Measurements from ENCODE around the gene GALNT18.
A peak's percentile ranks its signal among the peaks of the same experiment; 100 is the strongest.

Gene GALNT18

DNA sequence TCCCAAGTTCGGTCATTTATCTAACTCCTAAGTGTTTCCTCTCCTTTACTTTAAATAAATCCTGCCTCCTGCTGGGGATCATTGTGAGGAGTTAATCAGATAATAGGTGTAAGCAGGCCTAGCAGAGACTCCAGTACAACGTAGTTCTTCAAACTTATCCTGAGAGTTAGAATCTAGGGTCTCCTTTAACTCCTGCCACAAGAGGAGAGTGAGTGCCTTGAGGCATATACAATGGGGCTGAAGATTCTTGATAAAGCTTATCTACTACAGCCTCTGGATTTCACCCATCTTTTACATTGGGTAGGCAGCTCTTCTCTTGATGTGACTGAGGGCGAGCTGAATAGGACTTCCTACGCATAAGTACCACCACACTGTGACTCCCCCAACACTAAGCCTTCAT lies 3.1 kb upstream of the GALNT18 start:
- TF ChIP-seq CTCF (conservative IDR thresholded peaks at IDR 0.05) (no peak), ZFX (IDR thresholded peaks at IDR 0.05) (no peak)
- no peak overlapping the region for H3K27ac ChIP-seq

DNA sequence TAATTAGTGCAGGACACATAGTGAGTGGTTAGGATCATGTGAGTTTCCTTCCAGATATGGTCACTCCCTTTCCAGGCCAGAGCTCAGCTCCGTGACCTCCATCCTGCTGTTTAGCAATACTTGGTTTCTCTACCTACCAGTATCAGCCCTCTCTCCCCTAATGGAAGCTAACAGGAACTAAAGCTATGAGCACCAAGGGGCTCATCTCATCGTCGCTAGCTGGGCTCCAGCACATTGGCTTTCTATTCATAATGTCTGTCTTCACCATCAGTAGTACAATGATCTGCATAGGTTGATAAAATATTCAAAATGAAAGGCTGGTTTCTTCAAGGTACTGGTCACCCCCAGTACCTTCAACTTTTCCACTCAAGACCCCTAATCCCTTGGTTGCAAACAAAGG lies 2.4 kb upstream of the GALNT18 start:
- no peak for TF ChIP-seq ZFX (IDR thresholded peaks at IDR 0.05)
- no peak for TF ChIP-seq CTCF (conservative IDR thresholded peaks at IDR 0.05)
- H3K27ac ChIP-seq = no peak overlapping the region

- TF ChIP-seq ZFX (IDR thresholded peaks at IDR 0.05) (no peak), CTCF (conservative IDR thresholded peaks at IDR 0.05) (no peak)
- H3K27ac ChIP-seq = peak overlapping the region; percentile 48
These were observed 967 bp upstream of the GALNT18 start for GRCh38 chr11:11622772-11623171.

DNA sequence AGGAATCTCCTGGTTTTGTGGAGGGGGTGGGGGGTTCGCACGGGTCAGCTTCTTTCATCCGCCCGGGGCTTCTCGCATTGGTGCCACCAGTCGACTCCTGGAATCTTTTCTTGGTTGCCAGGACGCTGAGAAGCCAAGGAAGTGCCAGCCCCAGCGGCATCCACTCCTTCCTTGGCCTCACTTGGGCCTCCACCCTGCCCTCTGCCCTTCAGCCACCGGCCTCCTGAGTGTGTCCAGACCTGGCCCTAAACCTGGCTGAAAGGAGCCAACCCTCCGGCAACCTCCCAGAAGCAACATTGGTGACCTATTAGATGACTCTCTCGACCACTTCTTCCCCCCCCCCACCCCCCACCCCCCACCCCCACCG lies 518 bp upstream of the GALNT18 start:
- peak; percentile 10; the same call in 1 of the 2 replicates for TF ChIP-seq CTCF (conservative IDR thresholded peaks at IDR 0.05)
- no peak for TF ChIP-seq ZFX (IDR thresholded peaks at IDR 0.05)
- H3K27ac ChIP-seq = peak overlapping the region; percentile 48

DNA sequence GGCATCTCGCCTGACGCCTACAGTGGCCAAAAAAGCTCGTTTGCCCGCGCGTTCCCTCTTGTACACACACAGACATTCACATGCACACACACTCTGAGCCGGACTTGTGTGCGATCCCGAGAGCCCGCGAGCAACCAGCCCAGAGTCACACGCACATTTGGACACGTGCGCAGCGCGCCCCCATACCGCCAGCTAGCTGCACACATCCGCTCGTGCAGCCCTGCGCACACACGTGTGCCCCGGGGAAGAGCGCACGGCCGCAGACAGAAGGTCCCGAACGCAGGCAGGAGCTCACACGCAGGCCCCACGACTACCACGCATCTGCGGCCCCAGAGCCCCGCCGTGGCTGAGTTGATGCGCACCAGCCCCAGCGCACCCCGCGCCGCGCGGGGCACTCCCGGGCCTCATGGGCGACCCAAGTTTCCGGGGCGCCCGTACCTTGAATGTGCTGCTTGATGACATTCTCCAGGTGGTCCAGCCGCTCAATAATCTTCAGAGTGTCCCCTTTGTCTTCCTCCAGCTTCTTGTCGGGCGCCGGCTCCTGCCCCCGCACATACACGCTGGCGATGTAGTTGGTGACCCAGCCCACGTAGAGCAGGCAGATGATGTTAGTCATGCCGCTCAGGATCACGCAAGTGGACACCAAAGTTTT lies 758 bp downstream of the GALNT18 start:
- TF ChIP-seq ZFX (IDR thresholded peaks at IDR 0.05) (no peak), CTCF (conservative IDR thresholded peaks at IDR 0.05) (no peak; the same call in 1 of the 2 replicates)
- H3K27ac ChIP-seq = peak overlapping the region; percentile 29

- H3K27ac ChIP-seq = peak overlapping the region; percentile 29
- TF ChIP-seq ZFX (IDR thresholded peaks at IDR 0.05) (no peak), CTCF (conservative IDR thresholded peaks at IDR 0.05) (no peak)
These were observed 1.5 kb downstream of the GALNT18 start for GRCh38 chr11:11620173-11620920.

GRCh38 chr11:11618973-11619435 lies 2.8 kb downstream of the GALNT18 start:
- TF ChIP-seq CTCF (conservative IDR thresholded peaks at IDR 0.05) = peak; percentile 42
- no peak for TF ChIP-seq ZFX (IDR thresholded peaks at IDR 0.05)
- H3K27ac ChIP-seq = no peak overlapping the region
